ENCODE measurements around the gene ARHGAP5. TPM values are rescaled to one million over a fixed set of nuclear protein-coding genes. Genes with fewer than 3 reads are reported as not detected.

Gene ARHGAP5
- total and polyA plus RNA-seq, 4 donors: 12.3 to 220 (median 41.2) TPM

- Histone ChIP-seq H3K27me3 (ENCODE audit: control insufficient read depth in 3 of 3, insufficient read depth in 3 of 3, low read length in 2 of 3) (no peaks in the 10 kb centered on the region), H3K4me1 (ENCODE audit: control insufficient read depth in 5 of 5, insufficient read depth in 5 of 5, low read length in 5 of 5) (peaks cover 0 to 2% (median 0%) of the 10 kb centered on the region in 5 donors), H3K4me3 (no peak overlapping the region), H3K27ac (ENCODE audit: low read depth in 1 of 2, low read length in 1 of 2) (no peak overlapping the region), H3K9ac (ENCODE audit: insufficient read depth in 1 of 2, low read length in 2 of 2) (no peak overlapping the region), H3K36me3 (ENCODE audit: control insufficient read depth in 4 of 4, insufficient read depth in 4 of 4, low read length in 4 of 4) (no peaks in the 10 kb centered on the region), H3K9me3 (ENCODE audit: control insufficient read depth in 4 of 4, insufficient read depth in 3 of 4, low read length in 3 of 4) (peaks cover 0 to 4% (median 2%) of the 10 kb centered on the region in 4 donors)
- ATAC-seq (ENCODE audit: insufficient read depth, low FRiP score) (no peak), DNase-seq (peak in 2 of 3 donors; percentile 39 to 75)
- no peak for TF ChIP-seq CTCF (IDR thresholded peaks at IDR 0.05; ENCODE audit: control extremely low read depth, extremely low read depth)
- WGBS, 2 donors: 72 to 86% methylated on average over 2 of the region's 2 CpGs
Measured at GRCh38 chr14:32183151-32184058, 106.3 kb downstream of the ARHGAP5 start.

GRCh38 chr14:32185097-32185496, 108.0 kb downstream of the ARHGAP5 start:
- DNase-seq: no peak
- H3K4me1 ChIP-seq (ENCODE audit: control insufficient read depth in 5 of 5, insufficient read depth in 5 of 5, low read length in 5 of 5): peaks cover 0 to 2% (median 0%) of the 10 kb centered on the region in 5 donors
- peaks cover 0 to 4% (median 2%) of the 10 kb centered on the region in 4 donors for H3K9me3 ChIP-seq (ENCODE audit: control insufficient read depth in 4 of 4, insufficient read depth in 3 of 4, low read length in 3 of 4)
- H3K27ac ChIP-seq (ENCODE audit: low read depth in 1 of 2, low read length in 1 of 2): no peak overlapping the region
- no peaks in the 10 kb centered on the region for H3K36me3 ChIP-seq (ENCODE audit: control insufficient read depth in 4 of 4, insufficient read depth in 4 of 4, low read length in 4 of 4)
- H3K4me3 ChIP-seq: no peak overlapping the region
- no peaks in the 10 kb centered on the region for H3K27me3 ChIP-seq (ENCODE audit: control insufficient read depth in 3 of 3, insufficient read depth in 3 of 3, low read length in 2 of 3)
- H3K9ac ChIP-seq (ENCODE audit: insufficient read depth in 1 of 2, low read length in 2 of 2): no peak overlapping the region
- ATAC-seq (ENCODE audit: insufficient read depth, low FRiP score): no peak
- WGBS, 2 donors: 98% methylated on average over 1 of the region's 1 CpG
- no peak for TF ChIP-seq CTCF (IDR thresholded peaks at IDR 0.05; ENCODE audit: control extremely low read depth, extremely low read depth)

GRCh38 chr14:32186248-32186647, 109.1 kb downstream of the ARHGAP5 start:
- no peak for DNase-seq
- ATAC-seq (ENCODE audit: insufficient read depth, low FRiP score): no peak
- peaks cover 0 to 2% (median 0%) of the 10 kb centered on the region in 5 donors for H3K4me1 ChIP-seq (ENCODE audit: control insufficient read depth in 5 of 5, insufficient read depth in 5 of 5, low read length in 5 of 5)
- H3K27ac ChIP-seq (ENCODE audit: low read depth in 1 of 2, low read length in 1 of 2): no peak overlapping the region
- H3K9me3 ChIP-seq (ENCODE audit: control insufficient read depth in 4 of 4, insufficient read depth in 3 of 4, low read length in 3 of 4): peaks cover 0 to 4% (median 2%) of the 10 kb centered on the region in 4 donors
- no peaks in the 10 kb centered on the region for H3K36me3 ChIP-seq (ENCODE audit: control insufficient read depth in 4 of 4, insufficient read depth in 4 of 4, low read length in 4 of 4)
- no peak for TF ChIP-seq CTCF (IDR thresholded peaks at IDR 0.05; ENCODE audit: control extremely low read depth, extremely low read depth)
- H3K9ac ChIP-seq (ENCODE audit: insufficient read depth in 1 of 2, low read length in 2 of 2): no peak overlapping the region
- H3K27me3 ChIP-seq (ENCODE audit: control insufficient read depth in 3 of 3, insufficient read depth in 3 of 3, low read length in 2 of 3): no peaks in the 10 kb centered on the region
- H3K4me3 ChIP-seq: no peak overlapping the region

Measured in lung (tissue), 12 donors.